CD4-positive, alpha-beta T cell (primary cell): ENCODE data around the gene CACNB3. TPM values are rescaled to one million over a fixed set of nuclear protein-coding genes. Genes with fewer than 3 reads are reported as not detected.
A peak's percentile ranks its signal among the peaks of the same experiment; 100 is the strongest.

Source experiments
- ATAC-seq: fragments of 200-7000 bp; cut with Tn5 transposase; one replicate; pipeline ENCODE4 v1.10.0; 2022; ENCODE audit warnings: mild to moderate bottlenecking; ENCODE audit not compliant: poor library complexity
- CTCF ChIA-PET: fragments of 350-600 bp; sonication (Branson Sonifier 250); formaldehyde crosslinking; loops from one replicate; lab custom pipeline; 2021; ENCODE audit warnings: antibody characterized with exemption, inconsistent platforms; lab: Charles Lee
- POLR2A ChIA-PET: fragments of 350-600 bp; sonication (Branson Sonifier 250); formaldehyde crosslinking; loops from one replicate; lab custom pipeline; 2021; ENCODE audit warnings: antibody characterized with exemption, inconsistent platforms; lab: Charles Lee
- DNase-seq, 14 experiments: peaks; one replicate each; pipeline ENCODE4 v3.0.0-alpha.2; 2013 to 2020; ENCODE audit warnings: mixed read lengths in 2 of 14
- H3K27ac ChIP-seq, 2 donors: one replicate each; pipeline versions ENCODE4 v1.5.1 to v1.7.0; 2013; ENCODE audit warnings: low read length in 2 of 2, low read depth in 1 of 2, mild to moderate bottlenecking in 1 of 2
- H3K27me3 ChIP-seq, 2 experiments: 1 replicate in 1 of 2; 2 replicates in 1 of 2; pipeline versions ENCODE4 v1.6.1 to v1.7.0; 2013; ENCODE audit warnings: low read length in 2 of 2, control low read depth in 1 of 2, mild to moderate bottlenecking in 1 of 2, moderate library complexity in 1 of 2; ENCODE audit not compliant: insufficient read depth in 2 of 2, control insufficient read depth in 1 of 2
- H3K36me3 ChIP-seq: one replicate; pipeline ENCODE4 v1.6.1; 2013; ENCODE audit warnings: low read length, control low read depth; ENCODE audit not compliant: insufficient read depth
- H3K4me1 ChIP-seq: one replicate; pipeline ENCODE4 v1.6.1; 2013; ENCODE audit warnings: low read length, control low read depth; ENCODE audit not compliant: insufficient read depth
- H3K4me3 ChIP-seq: one replicate; pipeline ENCODE4 v1.5.1; 2013; ENCODE audit warnings: mild to moderate bottlenecking, low read length, moderate library complexity
- H3K9me3 ChIP-seq, 2 experiments: 1 replicate in 1 of 2; 2 replicates in 1 of 2; pipeline versions ENCODE4 v1.6.1 to v1.7.0; 2013; ENCODE audit warnings: low read length in 2 of 2, mild to moderate bottlenecking in 2 of 2, control low read depth in 1 of 2, moderate library complexity in 1 of 2; ENCODE audit not compliant: control insufficient read depth in 1 of 2, insufficient read depth in 1 of 2
- H3K27ac Mint-ChIP-seq: one replicate; pipeline ENCODE4 v1.8.0; 2020; ENCODE audit warnings: mixed read lengths
- H3K27me3 Mint-ChIP-seq: one replicate; pipeline ENCODE4 v1.8.0; 2021; ENCODE audit warnings: mixed read lengths
- H3K36me3 Mint-ChIP-seq: one replicate; pipeline ENCODE4 v1.8.0; 2021; ENCODE audit warnings: low read depth, mixed read lengths
- H3K4me1 Mint-ChIP-seq: one replicate; pipeline ENCODE4 v1.8.0; 2021; ENCODE audit warnings: low read depth, mixed read lengths
- H3K4me3 Mint-ChIP-seq: one replicate; pipeline ENCODE4 v1.8.0; 2020; ENCODE audit warnings: mild to moderate bottlenecking, mixed read lengths
- H3K9me3 Mint-ChIP-seq: one replicate; pipeline ENCODE4 v1.8.0; 2020; ENCODE audit warnings: mixed read lengths
- intact Hi-C, 2 experiments: fragments of 100-400 bp; cut with DNase I in 1 of 2; cut with micrococcal nuclease in 1 of 2; formaldehyde crosslinking; loops; one replicate each; pipeline versions ENCODE4 v1.15.1 to v1.9.0; 2023 to 2025; cut with DNase I, micrococcal nuclease
- polyA plus RNA-seq, 2 donors: library from polyadenylated mRNA; unstranded; fragments of 120-200 nt; gene quantifications; one replicate each; pipeline ENCODE4 v1.2.1, GENCODE V29; 2013
- total RNA-seq, 174 experiments: library from RNA in 2 of 174; stranded (reverse) in 2 of 174; gene quantifications; one replicate each; pipeline ENCODE4 v1.2.3 and lab custom pipeline; 2021 to 2026
- TF ChIP-seq, protein P1 (sequence below): fragments of 200-600 bp; IDR thresholded peaks from one replicate; pipeline ENCODE4 v1.8.0; 2022; ENCODE audit warnings: antibody characterized with exemption, mild to moderate bottlenecking

The CACNB3 gene
- total RNA-seq, result 1 to 10 TPM; 3.9 to 5.7 TPM
- polyA plus RNA-seq (2013, experiment 1 of 2), result 5.1 TPM
- polyA plus RNA-seq (2013, experiment 2 of 2), result 6.2 TPM
- 1.0 to 14.2 (median 6.1) reads per million in 172 experiments for total RNA-seq (lab: John Stamatoyannopoulos, UW)

DNA sequence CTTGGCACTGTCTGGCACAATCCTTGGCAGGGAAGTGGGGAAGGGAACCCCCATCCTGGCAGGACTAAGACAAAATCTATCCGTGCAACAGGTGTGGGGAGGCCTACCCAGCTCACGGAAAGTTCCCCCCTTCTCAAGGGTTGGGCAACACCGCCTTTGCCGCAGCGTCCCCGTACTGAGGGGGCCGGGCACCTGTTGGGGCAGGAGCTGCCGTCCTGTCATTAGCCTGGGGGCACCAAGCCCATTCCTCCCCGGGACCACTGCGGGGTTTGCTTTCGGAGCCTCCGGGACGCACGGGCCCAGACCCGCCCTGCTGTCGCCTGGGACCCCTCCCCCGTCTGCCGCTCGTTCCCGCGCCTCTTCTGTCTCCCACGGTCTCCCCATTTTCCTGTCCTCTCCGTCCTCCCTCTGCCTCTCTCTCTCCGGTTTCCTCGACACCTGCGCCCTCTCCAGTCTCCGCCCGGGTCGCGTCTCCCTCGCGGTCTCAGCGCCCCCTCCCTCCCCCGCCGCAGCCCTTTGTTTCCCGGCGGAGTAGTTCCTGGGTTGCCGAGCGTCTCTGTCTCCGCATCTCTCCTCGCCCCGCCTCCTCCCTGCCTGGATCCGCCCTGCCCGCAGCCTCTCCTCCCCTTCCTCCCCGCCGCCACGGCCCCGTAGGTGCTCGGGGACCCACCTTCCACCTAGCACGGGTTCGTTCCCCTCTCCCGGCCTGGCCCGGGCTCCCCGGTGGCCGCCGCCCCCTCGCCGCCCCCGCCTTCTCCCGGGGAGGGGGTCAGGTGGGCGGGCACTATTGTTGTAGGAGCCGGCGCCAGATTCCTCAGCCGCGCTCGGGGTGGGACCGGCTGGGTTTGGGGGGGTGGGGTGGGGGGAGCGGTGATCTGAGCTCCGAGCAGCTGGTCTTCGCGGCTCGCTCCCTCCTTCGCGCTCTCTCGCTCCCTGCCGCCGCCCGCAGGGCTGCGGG lies at the start of gene CACNB3:
Gene CACNB3, plus strand, starts transcription at position 624 of the 958 bp plus-strand sequence. CDS start 434 bp downstream, outside the sequence.
- H3K36me3 ChIP-seq, result no peaks in the 10 kb centered on the region
- intact Hi-C loops, result no loop called here
- peak within 1 kb of the TSS; percentile 28 for H3K27ac Mint-ChIP-seq
- ChIA-PET POLR2A (interaction anchor here (2.3 kb wide), 1 partner anchor 33 kb away, joined by 7 read pairs; the partner anchor contains the start of gene DDX23), CTCF (interaction anchor here (0.6 kb wide), 1 partner anchor 275 kb away, joined by 3 read pairs; no protein-coding TSS in a partner anchor)
- H3K9me3 ChIP-seq, result no peaks in the 10 kb centered on the region
- no peak within 1 kb of the TSS for H3K27ac ChIP-seq
- no peaks in the 10 kb centered on the region for H3K27me3 Mint-ChIP-seq
- no peaks in the 10 kb centered on the region for H3K36me3 Mint-ChIP-seq
- peaks cover 39% of the 10 kb centered on the region for H3K4me1 Mint-ChIP-seq
- TF ChIP-seq, protein P1, sequence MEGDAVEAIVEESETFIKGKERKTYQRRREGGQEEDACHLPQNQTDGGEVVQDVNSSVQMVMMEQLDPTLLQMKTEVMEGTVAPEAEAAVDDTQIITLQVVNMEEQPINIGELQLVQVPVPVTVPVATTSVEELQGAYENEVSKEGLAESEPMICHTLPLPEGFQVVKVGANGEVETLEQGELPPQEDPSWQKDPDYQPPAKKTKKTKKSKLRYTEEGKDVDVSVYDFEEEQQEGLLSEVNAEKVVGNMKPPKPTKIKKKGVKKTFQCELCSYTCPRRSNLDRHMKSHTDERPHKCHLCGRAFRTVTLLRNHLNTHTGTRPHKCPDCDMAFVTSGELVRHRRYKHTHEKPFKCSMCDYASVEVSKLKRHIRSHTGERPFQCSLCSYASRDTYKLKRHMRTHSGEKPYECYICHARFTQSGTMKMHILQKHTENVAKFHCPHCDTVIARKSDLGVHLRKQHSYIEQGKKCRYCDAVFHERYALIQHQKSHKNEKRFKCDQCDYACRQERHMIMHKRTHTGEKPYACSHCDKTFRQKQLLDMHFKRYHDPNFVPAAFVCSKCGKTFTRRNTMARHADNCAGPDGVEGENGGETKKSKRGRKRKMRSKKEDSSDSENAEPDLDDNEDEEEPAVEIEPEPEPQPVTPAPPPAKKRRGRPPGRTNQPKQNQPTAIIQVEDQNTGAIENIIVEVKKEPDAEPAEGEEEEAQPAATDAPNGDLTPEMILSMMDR, result no peak
- H3K27me3 ChIP-seq, result no peaks in the 10 kb centered on the region
- peak within 1 kb of the TSS; percentile 82 for H3K4me3 ChIP-seq
- peak; percentile 55 to 88 (median 78) for DNase-seq
- H3K9me3 Mint-ChIP-seq, result no peaks in the 10 kb centered on the region
- peaks cover 51% of the 10 kb centered on the region for H3K4me1 ChIP-seq
- H3K4me3 Mint-ChIP-seq, result peak within 1 kb of the TSS; percentile 93
- ATAC-seq, result peak; percentile 76

DNA sequence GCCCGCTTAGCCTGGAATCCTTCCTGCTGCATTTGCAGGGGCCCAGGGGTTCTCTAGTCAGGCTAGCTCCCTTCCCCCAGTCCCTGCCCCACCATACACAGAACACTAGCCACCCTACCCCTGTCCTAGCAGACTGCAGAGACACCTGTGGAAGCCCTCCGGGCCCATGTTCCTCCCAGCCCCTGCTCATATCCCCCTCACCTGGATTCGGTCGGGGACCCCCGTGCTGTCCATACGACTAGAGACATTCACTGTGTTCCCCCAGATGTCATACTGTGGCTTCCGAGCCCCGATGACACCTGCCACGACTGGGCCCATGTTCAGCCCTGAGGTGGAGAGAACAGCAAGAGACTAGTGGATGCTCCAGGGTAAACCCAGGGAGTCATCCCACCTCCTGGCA lies 49.6 kb upstream of the CACNB3 start:
- Histone ChIP-seq H3K4me1 (peaks cover 6% of the 10 kb centered on the region), H3K27ac (no peak overlapping the region), H3K36me3 (no peaks in the 10 kb centered on the region), H3K9me3 (no peaks in the 10 kb centered on the region), H3K27me3 (no peaks in the 10 kb centered on the region), H3K4me3 (no peak overlapping the region)
- Mint-ChIP-seq H3K27me3 (no peaks in the 10 kb centered on the region), H3K4me3 (no peak overlapping the region), H3K36me3 (no peaks in the 10 kb centered on the region), H3K4me1 (peaks cover 7% of the 10 kb centered on the region), H3K27ac (no peak overlapping the region), H3K9me3 (no peaks in the 10 kb centered on the region)
- ChIA-PET POLR2A (no interaction called here), CTCF (no interaction called here)
- intact Hi-C loops, result no loop called here
- DNase-seq (no peak), ATAC-seq (no peak)
- TF ChIP-seq, protein P1, result no peak

DNA sequence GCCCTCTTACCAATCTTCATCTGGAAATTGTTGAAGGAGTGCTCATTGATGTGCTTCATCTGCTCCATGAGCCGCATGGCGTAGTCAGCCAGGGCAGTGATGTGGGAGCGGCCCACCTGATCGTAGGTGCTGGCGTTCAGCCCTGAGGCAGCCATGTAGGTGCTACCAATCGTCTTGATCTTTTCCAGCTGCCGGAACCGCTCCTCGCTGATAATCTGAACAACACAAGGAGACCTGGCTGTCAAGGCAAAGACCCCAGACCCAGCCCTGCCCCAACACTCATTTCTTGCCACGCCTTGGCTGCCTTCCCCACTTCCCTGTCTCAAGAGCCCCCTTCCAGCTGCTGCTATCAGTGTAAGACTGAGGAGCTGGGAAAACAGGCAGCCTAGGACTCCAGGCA lies 47.5 kb upstream of the CACNB3 start:
- no peaks in the 10 kb centered on the region for H3K9me3 ChIP-seq
- Mint-ChIP-seq H3K9me3 (no peaks in the 10 kb centered on the region), H3K4me3 (no peak overlapping the region), H3K27me3 (no peaks in the 10 kb centered on the region), H3K27ac (no peak overlapping the region), H3K36me3 (no peaks in the 10 kb centered on the region), H3K4me1 (peaks cover 2% of the 10 kb centered on the region)
- H3K4me1 ChIP-seq, result peaks cover 3% of the 10 kb centered on the region
- H3K36me3 ChIP-seq, result no peaks in the 10 kb centered on the region
- no peak for DNase-seq
- no peaks in the 10 kb centered on the region for H3K27me3 ChIP-seq
- TF ChIP-seq, protein P1, result no peak
- H3K27ac ChIP-seq, result no peak overlapping the region
- H3K4me3 ChIP-seq, result no peak overlapping the region
- ATAC-seq, result no peak
- CTCF ChIA-PET, result no interaction called here
- intact Hi-C loops, result no loop called here
- POLR2A ChIA-PET, result no interaction called here
